B cell (primary cell): ENCODE data around the gene RRBP1. TPM values are rescaled to one million over a fixed set of nuclear protein-coding genes. Genes with fewer than 3 reads are reported as not detected.

Source experiments
- ATAC-seq: fragments of 200-7000 bp; cut with Tn5 transposase; one replicate; pipeline ENCODE4 v1.10.0; 2021; ENCODE audit warnings: low read depth, mild to moderate bottlenecking, moderate number of reproducible peaks, moderate library complexity
- CTCF ChIA-PET: fragments of 350-600 bp; sonication (Branson Sonifier 250); formaldehyde crosslinking; loops from one replicate; lab custom pipeline; 2021; ENCODE audit warnings: antibody characterized with exemption, inconsistent platforms; lab: Charles Lee
- POLR2A ChIA-PET: fragments of 350-600 bp; sonication (Branson Sonifier 250); formaldehyde crosslinking; loops from one replicate; lab custom pipeline; 2021; ENCODE audit warnings: antibody characterized with exemption; lab: Charles Lee
- DNase-seq: peaks from one replicate; pipeline ENCODE4 v3.0.0; 2013
- H2AFZ ChIP-seq: 2 replicates; pipeline ENCODE4 v1.6.1; 2012; ENCODE audit warnings: mild to moderate bottlenecking, low read depth, low read length; ENCODE audit not compliant: insufficient read depth, poor library complexity, severe bottlenecking
- H3K27ac ChIP-seq, 2 donors: 1 replicate in 1 of 2; 2 replicates in 1 of 2; pipeline ENCODE4 v1.5.1; 2012 to 2013; ENCODE audit warnings: low read length in 2 of 2, mild to moderate bottlenecking in 2 of 2, moderate library complexity in 1 of 2
- H3K27me3 ChIP-seq, 4 experiments: fragments of 200-600 bp in 1 of 4; sonication (generic) in 1 of 4; replicated peaks in 1 of 4; 1 replicate in 2 of 4; 2 replicates in 2 of 4; pipeline versions ENCODE4 v1.6.1 to v1.7.0; 2013 to 2016; ENCODE audit warnings: low read length in 3 of 4, mild to moderate bottlenecking in 2 of 4, mixed read lengths in 1 of 4, moderate library complexity in 1 of 4; ENCODE audit not compliant: insufficient read depth in 4 of 4, control insufficient read depth in 3 of 4; ENCODE audit errors: control extremely low read depth in 1 of 4
- H3K36me3 ChIP-seq, 2 experiments: replicated peaks in 1 of 2; 1 replicate in 1 of 2; 2 replicates in 1 of 2; pipeline versions ENCODE4 v1.6.1 to v1.7.1; 2013; ENCODE audit warnings: low read length in 1 of 2; ENCODE audit not compliant: insufficient read depth in 2 of 2, control insufficient read depth in 1 of 2; ENCODE audit errors: control extremely low read depth in 1 of 2, extremely low read depth in 1 of 2
- H3K4me1 ChIP-seq, 2 donors: fragments of 200-600 bp in 1 of 2; sonication (generic) in 1 of 2; 1 replicate in 1 of 2; 2 replicates in 1 of 2; pipeline versions ENCODE4 v1.5.1 to v1.6.1; 2013 to 2017; ENCODE audit warnings: low read length in 2 of 2; ENCODE audit not compliant: control insufficient read depth in 2 of 2, insufficient read depth in 2 of 2
- H3K4me2 ChIP-seq: replicated peaks from 2 replicates; pipeline ENCODE3; 2012; ENCODE audit warnings: mild to moderate bottlenecking, low read depth, low read length; ENCODE audit not compliant: poor library complexity, severe bottlenecking
- H3K4me3 ChIP-seq, 5 experiments: fragments of 200-600 bp in 1 of 5; sonication (generic) in 1 of 5; 1 replicate in 3 of 5; 2 replicates in 2 of 5; pipeline versions ENCODE4 v1.5.1 to v1.7.0; 2011 to 2016; ENCODE audit warnings: low read length in 4 of 5, mild to moderate bottlenecking in 4 of 5, low read depth in 2 of 5, control low read depth in 1 of 5, moderate library complexity in 1 of 5; ENCODE audit not compliant: insufficient read depth in 1 of 5; ENCODE audit errors: control extremely low read depth in 1 of 5, extremely low read depth in 1 of 5
- H3K79me2 ChIP-seq: fragments of 200-600 bp; sonication (generic); one replicate; pipeline ENCODE4 v1.6.0; 2016; ENCODE audit warnings: low read length; ENCODE audit not compliant: control insufficient read depth, insufficient read depth
- H3K9ac ChIP-seq: fragments of 200-600 bp; sonication (generic); 2 replicates; pipeline ENCODE4 v1.6.1; 2017; ENCODE audit warnings: mild to moderate bottlenecking, low read length, moderate library complexity
- H3K9me3 ChIP-seq, 3 donors: one replicate each; pipeline versions ENCODE4 v1.6.1 to v1.7.1; 2013; ENCODE audit warnings: low read length in 2 of 3; ENCODE audit not compliant: control insufficient read depth in 2 of 3, insufficient read depth in 1 of 3; ENCODE audit errors: control extremely low read depth in 1 of 3
- H4K20me1 ChIP-seq: 2 replicates; pipeline ENCODE4 v1.6.0; 2012; ENCODE audit warnings: mild to moderate bottlenecking, low read length; ENCODE audit not compliant: insufficient read depth, control insufficient read depth, poor library complexity, severe bottlenecking
- H3K27ac Mint-ChIP-seq: one replicate; pipeline ENCODE4 v1.8.0; 2021; ENCODE audit warnings: mixed read lengths
- H3K27me3 Mint-ChIP-seq: one replicate; pipeline ENCODE4 v1.8.0; 2021; ENCODE audit warnings: mixed read lengths
- H3K4me1 Mint-ChIP-seq: one replicate; pipeline ENCODE4 v1.8.0; 2021; ENCODE audit warnings: mixed read lengths
- H3K4me3 Mint-ChIP-seq: one replicate; pipeline ENCODE4 v1.8.0; 2021; ENCODE audit warnings: mixed read lengths
- H3K9me3 Mint-ChIP-seq: one replicate; pipeline ENCODE4 v1.8.0; 2022; ENCODE audit warnings: mixed read lengths; ENCODE audit not compliant: insufficient read depth
- EZH2 ChIP-seq: IDR thresholded peaks from 2 replicates; pipeline ENCODE4 v1.6.1; 2012; ENCODE audit warnings: borderline replicate concordance, low read depth, mild to moderate bottlenecking, moderate library complexity, low read length; ENCODE audit not compliant: insufficient read depth, poor library complexity, severe bottlenecking
- WGBS: methylation state at CpG from one replicate; pipeline ENCODE4 v1.1.5; 2013; ENCODE audit warnings: missing lambda C conversion rate; ENCODE audit not compliant: insufficient coverage; 5-methylcytosine and 5-hydroxymethylcytosine counted together
- intact Hi-C: fragments of 100-400 bp; cut with micrococcal nuclease; formaldehyde crosslinking; loops from one replicate; pipeline ENCODE4 v1.10.0; 2022
- polyA plus RNA-seq: library from polyadenylated mRNA; depleted of rRNA; stranded (reverse); fragments of >200 nt; gene quantifications from 2 replicates; pipeline ENCODE4 v1.2.3, GENCODE V29; 2012
- total RNA-seq, 2 donors: library from RNA; stranded (reverse); fragments of 120-200 nt in 1 of 2; gene quantifications; 1 replicate in 1 of 2; 2 replicates in 1 of 2; pipeline versions ENCODE4 v1.2.3 to v1.2.4, GENCODE V29; 2013 to 2022
- TF ChIP-seq, protein P1 (sequence below): fragments of 200-600 bp; IDR thresholded peaks from one replicate; pipeline ENCODE4 v1.8.0; 2022; ENCODE audit warnings: antibody characterized with exemption, mild to moderate bottlenecking

The RRBP1 gene
- total and polyA plus RNA-seq, 2 donors (not counting 1 experiment from before 2014, with no cell fraction given), result 10.9 to 27.5 TPM

DNA sequence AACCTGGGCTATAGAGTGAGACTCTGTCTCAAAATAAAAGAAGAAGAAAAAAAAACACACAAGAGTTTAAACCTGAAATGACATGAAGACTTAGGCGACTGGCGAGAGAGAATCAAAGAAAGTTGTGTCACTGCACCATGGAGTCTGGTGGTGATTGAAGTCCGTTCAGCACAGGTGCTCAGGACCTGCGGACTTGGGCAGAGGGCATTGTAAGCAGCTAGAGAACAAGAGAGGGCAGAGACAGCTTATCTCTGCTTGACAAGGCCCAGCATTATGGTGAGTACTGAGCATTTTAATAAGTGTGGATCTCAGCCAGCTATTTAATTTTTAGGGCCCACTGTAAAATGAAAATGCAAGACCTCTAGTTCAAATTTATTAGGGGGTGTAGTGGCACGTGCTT is 49.2 kb upstream of the RRBP1 start:
- Mint-ChIP-seq H3K4me1 (no peaks in the 10 kb centered on the region), H3K27me3 (peaks cover 26% of the 10 kb centered on the region), H3K4me3 (no peak overlapping the region), H3K9me3 (peaks cover 3% of the 10 kb centered on the region), H3K27ac (no peak overlapping the region)
- DNase-seq (no peak), ATAC-seq (no peak)
- 91% methylated on average over 4 of the region's 5 CpGs for WGBS
- Histone ChIP-seq H2AFZ (no peak overlapping the region), H4K20me1 (no peaks in the 10 kb centered on the region), H3K4me2 (no peak overlapping the region), H3K4me1 (no peaks in the 10 kb centered on the region), H3K9ac (no peak overlapping the region), H3K9me3 (peaks cover 0 to 9% (median 3%) of the 10 kb centered on the region in 3 donors), H3K4me3 (no peak overlapping the region), H3K27me3 (peaks cover 0 to 2% (median 0%) of the 10 kb centered on the region in 4 experiments), H3K27ac (no peak overlapping the region), H3K36me3 (no peaks in the 10 kb centered on the region), H3K79me2 (no peaks in the 10 kb centered on the region)
- ChIA-PET POLR2A (no interaction called here), CTCF (no interaction called here)
- TF ChIP-seq EZH2, result no peak
- TF ChIP-seq, protein P1, sequence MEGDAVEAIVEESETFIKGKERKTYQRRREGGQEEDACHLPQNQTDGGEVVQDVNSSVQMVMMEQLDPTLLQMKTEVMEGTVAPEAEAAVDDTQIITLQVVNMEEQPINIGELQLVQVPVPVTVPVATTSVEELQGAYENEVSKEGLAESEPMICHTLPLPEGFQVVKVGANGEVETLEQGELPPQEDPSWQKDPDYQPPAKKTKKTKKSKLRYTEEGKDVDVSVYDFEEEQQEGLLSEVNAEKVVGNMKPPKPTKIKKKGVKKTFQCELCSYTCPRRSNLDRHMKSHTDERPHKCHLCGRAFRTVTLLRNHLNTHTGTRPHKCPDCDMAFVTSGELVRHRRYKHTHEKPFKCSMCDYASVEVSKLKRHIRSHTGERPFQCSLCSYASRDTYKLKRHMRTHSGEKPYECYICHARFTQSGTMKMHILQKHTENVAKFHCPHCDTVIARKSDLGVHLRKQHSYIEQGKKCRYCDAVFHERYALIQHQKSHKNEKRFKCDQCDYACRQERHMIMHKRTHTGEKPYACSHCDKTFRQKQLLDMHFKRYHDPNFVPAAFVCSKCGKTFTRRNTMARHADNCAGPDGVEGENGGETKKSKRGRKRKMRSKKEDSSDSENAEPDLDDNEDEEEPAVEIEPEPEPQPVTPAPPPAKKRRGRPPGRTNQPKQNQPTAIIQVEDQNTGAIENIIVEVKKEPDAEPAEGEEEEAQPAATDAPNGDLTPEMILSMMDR, result no peak
- intact Hi-C loops, result no loop called here

DNA sequence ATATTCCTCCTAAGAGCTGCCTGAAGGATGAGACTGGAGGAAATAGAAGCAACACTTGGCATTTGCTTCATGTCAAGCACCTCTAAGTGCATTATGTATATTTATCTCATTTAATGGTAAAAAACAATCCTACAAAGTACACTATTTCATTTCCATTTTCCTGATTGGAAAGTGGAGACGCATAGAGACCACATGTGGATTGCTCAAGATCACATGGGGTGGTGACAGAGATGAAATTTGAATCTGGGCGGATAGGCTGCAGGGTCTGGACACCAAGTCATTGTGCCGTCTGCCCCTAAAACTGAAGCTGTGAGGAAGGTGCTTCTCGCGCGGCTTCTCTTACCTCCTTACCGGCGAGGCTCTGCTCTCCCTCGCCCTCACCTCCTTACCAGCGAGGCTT is 48.0 kb upstream of the RRBP1 start:
- POLR2A ChIA-PET, result no interaction called here
- intact Hi-C loops, result no loop called here
- WGBS, result 95% methylated on average over 10 of the region's 10 CpGs
- no peaks in the 10 kb centered on the region for H3K36me3 ChIP-seq
- no peak overlapping the region for H2AFZ ChIP-seq
- H3K4me2 ChIP-seq, result no peak overlapping the region
- H4K20me1 ChIP-seq, result no peaks in the 10 kb centered on the region
- H3K4me3 Mint-ChIP-seq, result no peak overlapping the region
- peaks cover 27% of the 10 kb centered on the region for H3K27me3 Mint-ChIP-seq
- no peak overlapping the region for H3K27ac ChIP-seq
- no peaks in the 10 kb centered on the region for H3K4me1 ChIP-seq
- no peak overlapping the region for H3K9ac ChIP-seq
- no peaks in the 10 kb centered on the region for H3K4me1 Mint-ChIP-seq
- no peak for TF ChIP-seq EZH2
- TF ChIP-seq, protein P1, result no peak
- DNase-seq (no peak), ATAC-seq (no peak)
- CTCF ChIA-PET, result no interaction called here
- no peaks in the 10 kb centered on the region for H3K79me2 ChIP-seq
- H3K27ac Mint-ChIP-seq, result no peak overlapping the region
- no peak overlapping the region for H3K4me3 ChIP-seq
- H3K9me3 Mint-ChIP-seq, result no peaks in the 10 kb centered on the region
- no peaks in the 10 kb centered on the region for H3K9me3 ChIP-seq
- H3K27me3 ChIP-seq, result peaks cover 0 to 2% (median 0%) of the 10 kb centered on the region in 4 experiments
